HG03432 (cell line): Measurements from ENCODE around the gene OR8A1.
A peak's percentile ranks its signal among the peaks of the same experiment; 100 is the strongest.
"Not testable (repeated sequence)": the region's sequence is repeated elsewhere in the genome, so short reads cannot be mapped to it uniquely, and the experiment has no call there.

ENCODE experiments used
- ATAC-seq: cut with Tn5 transposase; IDR thresholded peaks from one replicate; pipeline ENCODE4 v1.9.1; 2021; ENCODE audit warnings: mild to moderate bottlenecking, moderate library complexity; ENCODE audit not compliant: unreplicated experiment

The OR8A1 gene

DNA sequence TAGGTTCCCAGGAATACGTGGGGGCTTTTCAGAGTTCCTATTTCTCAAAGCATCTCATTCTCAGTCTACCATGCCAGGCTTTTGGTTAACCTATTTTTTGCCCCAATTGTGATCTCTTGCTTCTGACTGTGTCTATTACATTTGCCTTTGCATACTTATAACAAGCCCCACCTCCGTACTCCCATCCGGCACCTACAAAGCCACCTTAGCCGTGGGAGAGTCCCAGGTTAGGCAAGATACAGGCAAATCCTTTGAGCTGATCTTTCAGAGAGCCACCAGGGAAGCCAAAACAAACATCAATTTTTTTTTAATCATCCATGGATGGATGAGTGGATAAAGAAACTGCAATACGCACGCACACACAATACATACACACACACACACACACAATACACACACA lies 22.8 kb downstream of the OR8A1 start:
- ATAC-seq, result no peak

DNA sequence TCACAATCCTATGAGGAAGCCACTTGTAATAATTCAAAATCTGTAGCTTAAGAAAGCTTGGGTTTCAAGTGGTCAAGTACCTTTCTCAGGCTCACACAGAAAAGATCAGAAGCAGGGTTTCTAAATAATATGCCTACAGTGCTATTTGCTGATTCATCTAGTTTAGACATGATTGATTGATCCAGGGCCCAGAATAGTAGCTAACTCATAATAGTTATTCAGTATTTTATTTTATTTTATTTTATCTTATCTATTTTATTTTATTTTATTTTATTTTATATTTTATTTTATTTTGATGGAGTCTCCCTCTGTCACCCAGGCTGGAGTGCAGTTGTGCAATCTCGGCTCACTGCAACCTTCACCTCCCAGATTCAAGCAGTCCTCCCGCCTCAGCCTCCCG lies 25.5 kb downstream of the OR8A1 start:
- no peak for ATAC-seq

DNA sequence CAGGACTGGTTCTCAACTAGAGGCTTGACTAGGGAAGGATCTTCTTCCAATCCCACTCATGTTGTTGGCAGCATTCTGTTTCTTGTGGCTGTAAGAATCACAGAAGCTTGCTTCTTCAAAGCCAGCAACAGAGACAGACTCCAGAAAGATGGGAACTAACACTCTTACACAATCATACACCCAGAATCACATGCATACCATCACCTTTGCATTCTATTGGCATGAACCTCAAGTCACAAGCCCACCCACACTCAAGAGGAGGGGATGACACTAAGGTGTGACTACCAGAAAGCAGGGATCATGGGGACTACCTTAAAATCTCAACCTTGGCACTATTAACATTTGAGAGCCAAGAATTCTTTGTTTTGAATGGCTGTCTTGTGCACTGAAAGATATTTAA lies 27.8 kb downstream of the OR8A1 start:
- no peak for ATAC-seq

DNA sequence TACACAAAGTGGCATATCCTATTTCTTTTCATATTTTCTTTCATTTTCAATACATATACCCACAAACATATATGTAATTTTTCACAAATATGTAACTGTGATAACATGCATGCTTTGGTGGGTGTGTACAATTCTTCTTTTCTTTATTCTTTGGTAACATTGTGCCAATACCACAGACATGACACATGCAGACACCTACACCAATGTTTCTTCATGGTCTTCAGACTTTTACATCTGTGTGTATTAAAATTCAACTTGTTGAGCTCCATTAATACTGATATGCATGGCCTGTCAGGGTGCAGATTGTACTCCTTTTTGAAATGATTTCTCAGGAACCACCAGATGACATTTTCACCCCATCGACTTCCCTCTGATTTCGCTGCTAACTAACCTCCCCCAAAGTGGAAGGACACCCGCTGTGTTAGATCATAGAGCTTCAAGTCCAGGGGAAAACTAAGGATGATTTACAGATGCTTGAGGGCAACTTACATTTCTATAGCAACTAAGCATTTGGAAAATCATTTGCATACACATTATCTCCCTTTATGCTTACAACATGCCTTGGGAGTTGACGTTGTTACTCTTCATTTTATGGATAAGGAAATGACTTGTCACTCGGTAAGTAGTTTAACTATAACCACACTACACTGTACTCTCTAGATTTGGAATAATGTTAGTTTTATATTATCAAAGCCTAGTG lies 31.0 kb downstream of the OR8A1 start:
- no peak for ATAC-seq

DNA sequence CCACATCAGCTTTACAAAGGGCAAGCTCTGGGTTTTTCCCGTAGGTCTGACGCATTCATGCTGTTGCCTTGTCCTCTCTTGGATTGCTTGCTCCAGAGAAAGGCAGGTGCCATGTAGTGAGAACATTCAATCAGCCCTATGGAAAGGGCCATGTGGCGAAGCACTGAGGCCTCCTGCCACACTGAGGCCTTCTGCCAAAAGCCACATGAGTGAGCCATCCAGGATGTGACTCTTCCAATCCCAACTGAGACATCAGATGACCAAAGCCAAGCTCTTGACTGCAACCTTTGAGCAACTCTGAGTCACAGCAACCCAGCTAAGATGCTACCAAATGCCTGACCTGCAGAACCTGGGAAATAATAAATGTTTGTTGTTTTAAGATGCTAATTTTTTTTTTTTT lies 32.4 kb downstream of the OR8A1 start:
- no peak for ATAC-seq

DNA sequence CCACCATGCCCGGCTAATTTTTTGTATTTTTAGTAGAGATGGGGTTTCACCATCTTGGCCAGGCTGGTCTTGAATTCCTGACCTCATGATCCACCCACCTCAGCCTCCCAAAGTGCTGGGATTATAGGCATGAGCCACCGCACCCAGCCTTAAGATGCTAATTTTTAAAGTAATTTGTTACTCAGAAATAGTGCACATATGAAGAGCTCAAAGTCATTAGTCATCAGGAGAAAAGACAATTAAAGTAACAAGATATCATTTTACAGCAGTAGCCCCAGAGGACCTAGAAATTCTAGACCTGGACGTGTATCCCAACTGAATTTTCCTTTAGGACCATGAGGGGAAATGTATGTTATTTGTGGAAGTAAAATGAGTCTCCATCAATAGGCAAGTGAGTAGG lies 32.9 kb downstream of the OR8A1 start:
- ATAC-seq, result not testable (repeated sequence)

DNA sequence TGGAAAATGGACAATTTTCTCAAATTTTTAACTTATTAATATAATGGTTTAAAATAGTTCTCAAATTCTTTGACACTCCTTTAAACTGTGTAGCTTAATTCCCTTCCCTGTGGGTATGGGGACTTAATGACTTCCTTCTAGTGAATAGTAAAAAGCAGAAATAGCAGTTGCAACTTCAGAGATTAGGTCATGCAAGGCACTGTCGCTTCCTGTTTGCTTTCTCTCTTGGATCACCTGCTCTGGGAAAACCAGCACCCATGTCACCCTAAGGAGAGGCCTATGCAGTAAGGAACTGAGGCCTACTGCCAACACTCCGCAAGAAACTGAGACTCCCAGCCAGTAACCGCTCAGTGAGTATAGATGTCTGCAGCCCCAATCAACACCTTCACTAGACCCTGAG lies 35.9 kb downstream of the OR8A1 start:
- no peak for ATAC-seq

DNA sequence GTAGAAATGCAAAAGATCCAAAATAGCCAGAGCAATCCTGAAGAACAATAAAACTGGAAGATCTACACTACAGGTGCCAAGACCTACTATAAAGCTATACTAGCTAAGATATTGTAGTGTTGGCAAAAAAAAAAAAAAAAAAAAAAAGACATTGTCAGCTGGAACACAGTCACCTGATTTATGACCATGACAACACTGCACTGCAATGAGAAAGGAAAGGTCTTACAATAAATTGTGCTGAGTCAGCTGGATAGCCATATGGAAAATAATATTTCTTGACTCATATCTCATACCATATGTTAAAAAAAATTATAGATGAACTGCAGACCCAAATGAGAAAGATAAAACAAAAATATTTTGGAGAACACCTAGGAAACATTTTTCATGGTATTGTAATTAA lies 38.4 kb downstream of the OR8A1 start:
- ATAC-seq, result no peak

DNA sequence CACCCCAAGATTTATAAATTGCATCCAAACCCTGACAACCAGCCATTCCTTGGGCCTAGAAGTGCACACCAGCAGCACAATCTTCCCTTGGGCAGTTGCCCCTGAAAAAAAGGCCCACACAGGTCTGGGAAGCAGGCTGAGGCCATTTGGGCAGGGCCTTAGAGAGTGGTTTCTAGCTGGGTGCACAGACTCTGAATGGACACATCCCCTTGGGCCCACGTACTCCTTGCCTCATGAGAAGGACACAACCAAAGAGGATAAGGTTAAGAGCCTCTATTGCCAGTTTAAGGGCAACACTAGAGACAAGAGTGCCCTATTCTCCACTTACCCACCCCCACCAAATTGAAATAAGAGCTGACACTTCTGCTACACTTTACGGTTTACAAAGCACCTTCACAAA lies 40.5 kb downstream of the OR8A1 start:
- ATAC-seq, result no peak

DNA sequence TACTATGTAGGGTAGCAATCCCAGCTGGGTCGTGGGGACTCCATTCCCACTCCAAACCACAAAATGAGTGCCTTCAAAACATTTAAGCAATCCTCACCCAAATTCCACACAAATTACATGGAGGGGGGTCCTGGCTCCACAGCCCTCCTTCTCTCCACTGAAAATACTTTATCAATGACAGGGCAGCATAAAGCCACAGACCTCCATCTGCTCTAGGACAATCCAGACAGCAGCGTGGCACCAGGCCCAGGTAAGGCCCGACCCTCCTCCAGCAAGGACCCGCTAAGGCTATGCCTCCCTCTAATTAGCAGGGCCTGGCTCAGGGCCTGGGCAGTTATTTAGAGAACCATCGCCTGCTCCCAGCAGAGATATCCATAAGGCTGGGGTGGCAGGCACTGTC lies 41.3 kb downstream of the OR8A1 start, which contains the start of gene PANX3:
TSS of gene PANX3 (plus strand) at position 365 of the 400 bp plus-strand sequence. CDS start 129 bp downstream, outside the sequence.
- ATAC-seq, result no peak

DNA sequence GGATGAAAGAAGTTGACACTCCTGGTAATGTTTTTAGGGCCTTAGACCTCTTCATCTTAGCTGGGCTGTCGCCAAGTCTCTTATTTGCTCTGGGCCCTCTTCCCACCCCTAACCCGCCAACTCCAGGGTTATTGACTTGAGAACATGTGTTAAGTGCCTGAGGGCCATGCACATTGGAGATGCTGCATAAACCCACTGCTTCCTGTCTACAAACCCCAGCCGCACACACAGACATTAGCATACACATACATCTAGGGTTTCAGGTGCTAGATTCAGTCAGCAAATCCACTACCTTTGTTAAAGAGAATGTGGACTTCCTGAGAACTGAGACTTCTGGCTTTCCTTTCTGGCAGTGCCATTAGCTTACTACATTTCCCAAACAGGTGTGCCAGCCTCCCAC lies 42.2 kb downstream of the OR8A1 start:
- ATAC-seq, result peak; percentile 60

DNA sequence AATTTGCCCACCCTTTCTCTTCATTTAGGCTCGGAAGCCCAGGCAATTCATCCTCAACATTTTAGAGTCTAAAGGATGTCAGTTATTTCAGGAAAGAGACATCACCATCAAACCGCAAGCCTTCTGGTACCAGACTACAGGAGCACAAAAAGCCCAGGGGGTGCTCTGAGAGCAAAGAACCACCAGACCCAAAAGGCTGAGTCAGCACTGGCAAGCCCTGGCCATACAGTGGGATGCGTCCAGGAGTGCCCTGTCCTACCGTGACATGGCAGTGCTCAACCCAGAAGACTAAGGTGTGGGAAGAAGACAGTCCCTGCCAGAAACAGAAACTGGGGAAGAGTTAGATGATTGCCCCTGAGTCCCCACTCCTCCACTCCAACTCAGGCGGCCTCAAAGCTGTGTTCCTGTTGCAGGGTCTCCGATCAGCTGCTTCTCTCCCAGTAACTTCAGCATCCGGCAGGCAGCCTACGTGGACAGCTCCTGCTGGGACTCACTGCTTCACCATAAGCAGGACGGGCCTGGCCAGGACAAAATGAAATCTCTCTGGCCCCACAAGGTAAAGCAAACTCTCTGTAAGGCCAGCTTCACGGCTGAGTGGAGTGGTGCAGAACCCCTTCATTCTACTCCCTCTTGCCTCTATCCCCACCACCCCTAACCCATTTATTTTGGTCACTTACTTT lies 42.9 kb downstream of the OR8A1 start:
- no peak for ATAC-seq

DNA sequence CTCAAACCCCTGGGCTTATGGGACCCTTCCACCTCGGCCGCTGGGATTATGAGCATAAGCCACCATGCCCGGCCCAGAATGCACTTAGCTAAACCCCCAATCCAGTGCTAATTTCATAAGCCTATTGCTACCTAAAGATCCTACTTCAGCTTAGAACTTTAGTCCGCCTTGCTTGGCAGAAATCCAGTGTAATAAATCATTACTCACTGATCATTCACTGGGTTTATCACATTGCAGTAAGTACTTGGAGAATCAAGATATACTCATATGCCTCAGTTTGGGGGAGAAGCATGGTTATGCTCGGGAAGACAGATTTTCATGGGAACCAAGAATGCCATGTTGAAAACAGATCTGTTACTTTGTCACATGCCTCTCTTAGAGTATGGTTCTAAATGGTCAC lies 49.1 kb downstream of the OR8A1 start:
- ATAC-seq, result no peak
